Measurements from ENCODE around the gene CYB5R4. TPM values are rescaled to one million over a fixed set of nuclear protein-coding genes. Genes with fewer than 3 reads are reported as not detected.

The CYB5R4 gene
- total and polyA plus RNA-seq, 2 of the 8 experiments (the other 6 are each of a cell fraction or from before 2014, with no cell fraction given): 2.8 to 14.6 TPM

- no peak for TF ChIP-seq CHD7 (IDR thresholded peaks at IDR 0.05; ENCODE audit: insufficient replicate concordance, low read length)
- TF ChIP-seq EGR1 (IDR thresholded peaks at IDR 0.05; ENCODE audit: borderline replicate concordance, low read depth, low read length): no peak
Measured at GRCh38 chr6:83984411-83984810, 124.9 kb downstream of the CYB5R4 start (continued).
